ENCODE results near the gene EIF3A. TPM values are rescaled to one million over a fixed set of nuclear protein-coding genes. Genes with fewer than 3 reads are reported as not detected.

Gene EIF3A
- total RNA-seq, 2 experiments from 2014 or later: 127 to 131 TPM

DNA sequence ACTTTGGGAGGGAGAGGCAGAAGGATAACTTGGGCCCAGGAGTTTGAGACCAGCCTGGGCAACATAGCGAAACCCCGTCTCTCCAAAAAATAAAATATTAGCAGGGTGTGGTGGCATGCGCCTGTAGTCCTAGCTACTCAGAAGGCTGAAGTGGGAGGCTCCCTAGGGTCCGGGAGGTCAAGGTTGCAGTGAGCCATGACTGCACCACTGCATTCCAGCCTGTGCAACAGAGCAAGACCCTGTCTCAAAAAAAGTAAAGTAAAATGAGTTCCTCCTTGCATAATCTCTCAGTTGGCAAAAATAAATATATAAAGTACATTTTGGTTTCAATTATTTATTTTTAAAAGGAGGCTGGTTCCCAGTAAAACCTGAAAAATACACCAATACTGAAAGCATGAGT is 39.3 kb downstream of the EIF3A start:
- no peaks in the 10 kb centered on the region for H3K9me3 Mint-ChIP-seq
- H3K4me3 Mint-ChIP-seq: no peak overlapping the region
- ATAC-seq: no peak
- ChIA-PET POLR2A (no interaction called here), CTCF (no interaction called here)
- H3K27me3 Mint-ChIP-seq: no peaks in the 10 kb centered on the region
- no peak overlapping the region for H3K27ac Mint-ChIP-seq
- DNase-seq: no peak
- H3K4me1 Mint-ChIP-seq (ENCODE audit: low read depth): peaks cover 15% of the 10 kb centered on the region
- intact Hi-C loops (cut with micrococcal nuclease): no loop called here
- H3K36me3 Mint-ChIP-seq (ENCODE audit: low read depth): peaks cover 76% of the 10 kb centered on the region
- TF ChIP-seq, protein P1, sequence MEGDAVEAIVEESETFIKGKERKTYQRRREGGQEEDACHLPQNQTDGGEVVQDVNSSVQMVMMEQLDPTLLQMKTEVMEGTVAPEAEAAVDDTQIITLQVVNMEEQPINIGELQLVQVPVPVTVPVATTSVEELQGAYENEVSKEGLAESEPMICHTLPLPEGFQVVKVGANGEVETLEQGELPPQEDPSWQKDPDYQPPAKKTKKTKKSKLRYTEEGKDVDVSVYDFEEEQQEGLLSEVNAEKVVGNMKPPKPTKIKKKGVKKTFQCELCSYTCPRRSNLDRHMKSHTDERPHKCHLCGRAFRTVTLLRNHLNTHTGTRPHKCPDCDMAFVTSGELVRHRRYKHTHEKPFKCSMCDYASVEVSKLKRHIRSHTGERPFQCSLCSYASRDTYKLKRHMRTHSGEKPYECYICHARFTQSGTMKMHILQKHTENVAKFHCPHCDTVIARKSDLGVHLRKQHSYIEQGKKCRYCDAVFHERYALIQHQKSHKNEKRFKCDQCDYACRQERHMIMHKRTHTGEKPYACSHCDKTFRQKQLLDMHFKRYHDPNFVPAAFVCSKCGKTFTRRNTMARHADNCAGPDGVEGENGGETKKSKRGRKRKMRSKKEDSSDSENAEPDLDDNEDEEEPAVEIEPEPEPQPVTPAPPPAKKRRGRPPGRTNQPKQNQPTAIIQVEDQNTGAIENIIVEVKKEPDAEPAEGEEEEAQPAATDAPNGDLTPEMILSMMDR (IDR thresholded peaks at IDR 0.05): no peak

DNA sequence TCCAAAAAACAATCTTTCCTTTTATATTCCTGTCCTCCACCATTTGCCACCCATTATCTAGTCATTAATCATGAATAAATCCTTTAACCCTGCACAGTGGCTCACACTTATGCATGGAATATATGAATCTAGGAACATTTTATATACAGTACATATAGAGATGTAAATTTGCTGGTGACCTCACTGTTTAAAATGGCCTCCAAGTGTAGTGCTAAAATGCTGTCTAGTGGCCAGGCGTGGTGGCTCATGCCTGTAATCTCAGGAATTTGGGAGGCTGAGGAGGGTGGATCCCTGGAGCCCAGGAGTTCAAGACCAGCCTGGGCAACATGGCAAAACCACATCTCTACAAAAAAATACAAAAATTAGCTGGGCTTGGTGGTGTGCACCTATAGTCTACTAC is 41.5 kb downstream of the EIF3A start:
- Mint-ChIP-seq H3K36me3 (ENCODE audit: low read depth) (peaks cover 69% of the 10 kb centered on the region), H3K27ac (no peak overlapping the region), H3K9me3 (no peaks in the 10 kb centered on the region), H3K4me1 (ENCODE audit: low read depth) (peaks cover 15% of the 10 kb centered on the region), H3K4me3 (no peak overlapping the region), H3K27me3 (no peaks in the 10 kb centered on the region)
- DNase-seq: no peak
- TF ChIP-seq, protein P1 (IDR thresholded peaks at IDR 0.05): no peak
- ChIA-PET POLR2A (interaction anchor here (1.3 to 2.4 kb wide), 2 partner anchors 8 to 9 kb away, joined by 4 to 10 read pairs; no protein-coding TSS in a partner anchor), CTCF (interaction anchor here (1.2 kb wide), 1 partner anchor 379 kb away, joined by 3 read pairs; no protein-coding TSS in a partner anchor)
- ATAC-seq: no peak
- intact Hi-C loops (cut with micrococcal nuclease): no loop called here

DNA sequence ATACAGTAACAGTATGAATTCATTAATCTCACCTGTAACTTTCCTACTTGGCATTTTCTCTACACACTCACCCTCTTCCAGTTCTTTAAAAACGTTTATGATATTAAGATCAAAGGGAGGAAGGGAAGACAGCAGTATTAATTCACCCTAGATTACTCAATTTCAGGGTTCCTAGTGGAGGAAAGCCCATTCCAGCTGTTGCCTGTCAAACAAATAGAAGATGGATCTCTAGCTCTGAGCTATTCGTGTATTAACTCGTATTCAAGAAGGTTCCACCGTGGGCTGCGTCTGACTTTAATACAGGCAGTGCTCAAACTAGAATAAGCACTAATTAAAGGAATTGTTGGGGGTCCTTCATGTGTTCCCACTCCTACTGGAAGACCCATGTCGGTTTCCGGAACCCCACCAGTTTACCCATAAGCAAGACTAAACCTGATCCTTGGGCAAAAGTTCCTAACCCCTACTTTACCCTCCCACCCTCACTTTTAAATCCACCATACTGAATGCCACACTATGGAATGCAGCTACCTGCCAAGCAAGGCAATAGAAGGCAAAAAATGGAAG is 49.0 kb downstream of the EIF3A start:
- no peaks in the 10 kb centered on the region for H3K27me3 Mint-ChIP-seq
- ChIA-PET CTCF (interaction anchor here (1.0 to 1.6 kb wide), 3 partner anchors 9 to 414 kb away, joined by 3 to 4 read pairs (median 3); no protein-coding TSS in a partner anchor), POLR2A (interaction anchor here (0.6 to 2.5 kb wide), 11 partner anchors 8 to 553 kb away, joined by 3 to 10 read pairs (median 3); partner anchors contain the start of gene SFXN4)
- peak overlapping the region; percentile 3 for H3K4me3 Mint-ChIP-seq
- TF ChIP-seq, protein P1 (IDR thresholded peaks at IDR 0.05): no peak
- no peaks in the 10 kb centered on the region for H3K9me3 Mint-ChIP-seq
- ATAC-seq (no peak), DNase-seq (no peak)
- H3K4me1 Mint-ChIP-seq (ENCODE audit: low read depth): peaks cover 15% of the 10 kb centered on the region
- peaks cover 17% of the 10 kb centered on the region for H3K36me3 Mint-ChIP-seq (ENCODE audit: low read depth)
- no peak overlapping the region for H3K27ac Mint-ChIP-seq
- intact Hi-C loops (cut with micrococcal nuclease): no loop called here

DNA sequence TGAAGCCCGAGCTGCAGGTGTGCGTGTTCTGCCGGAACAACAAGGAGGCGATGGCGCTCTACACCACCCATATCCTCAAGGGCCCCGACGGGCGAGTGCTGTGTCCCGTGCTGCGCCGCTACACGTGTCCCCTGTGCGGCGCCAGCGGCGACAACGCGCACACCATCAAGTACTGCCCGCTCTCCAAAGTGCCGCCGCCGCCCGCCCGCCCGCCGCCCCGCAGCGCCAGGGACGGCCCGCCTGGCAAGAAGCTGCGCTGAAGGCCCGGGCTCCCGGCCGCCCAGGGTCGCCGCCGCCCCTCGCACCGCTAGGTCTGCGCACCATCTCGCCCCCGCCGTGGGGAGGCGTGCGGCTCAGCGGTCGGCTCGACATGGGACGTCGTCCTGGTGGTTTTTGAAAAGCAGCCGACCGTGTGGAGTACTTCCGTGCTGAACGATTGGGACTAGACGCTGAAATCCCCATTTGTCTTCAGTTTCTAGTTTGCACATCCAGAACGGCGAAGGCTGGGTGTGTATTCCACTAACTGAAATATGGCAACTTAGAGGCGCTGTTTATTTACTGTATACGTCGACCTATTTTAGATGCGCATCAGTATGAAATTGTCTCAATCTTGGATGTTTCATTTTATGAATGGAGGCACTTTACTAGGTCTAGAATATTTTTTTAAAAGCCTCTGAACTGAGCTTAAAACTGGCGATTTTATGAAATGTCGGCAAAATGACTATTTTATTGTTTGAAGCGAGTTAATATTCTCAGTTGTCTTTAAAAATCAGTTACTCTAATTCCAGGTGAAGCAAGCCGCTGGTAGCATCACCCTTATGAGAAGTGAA is 50.0 kb downstream of the EIF3A start:
- no peak overlapping the region for H3K27ac Mint-ChIP-seq
- intact Hi-C loops (cut with micrococcal nuclease): no loop called here
- peak overlapping the region; percentile 52 for H3K4me3 Mint-ChIP-seq
- CTCF ChIA-PET: interaction anchor here (1.2 to 1.3 kb wide), 2 partner anchors 169 to 415 kb away, joined by 3 to 4 read pairs; no protein-coding TSS in a partner anchor
- DNase-seq (peak; percentile 66), ATAC-seq (peak; percentile 58)
- no peaks in the 10 kb centered on the region for H3K9me3 Mint-ChIP-seq
- no peaks in the 10 kb centered on the region for H3K27me3 Mint-ChIP-seq
- TF ChIP-seq, protein P1 (IDR thresholded peaks at IDR 0.05): no peak
- peaks cover 15% of the 10 kb centered on the region for H3K4me1 Mint-ChIP-seq (ENCODE audit: low read depth)
- peaks cover 15% of the 10 kb centered on the region for H3K36me3 Mint-ChIP-seq (ENCODE audit: low read depth)
- POLR2A ChIA-PET: interaction anchor here (0.5 to 2.5 kb wide), 8 partner anchors 9 to 554 kb away, joined by 3 to 10 read pairs (median 4); partner anchors contain the start of gene SFXN4
